ENCODE data around the gene GIPR.
A peak's percentile ranks its signal among the peaks of the same experiment; 100 is the strongest.

The GIPR gene

GRCh38 chr19:45692187-45693105 lies 24.4 kb downstream of the GIPR start, which contains the start of gene QPCTL:
QPCTL (plus strand) TSS chr19:45692666; CDS start chr19:45692704, 38 bp downstream.
- Mint-ChIP-seq H3K9me3 (no peaks in the 10 kb centered on the region), H3K27ac (peak within 1 kb of the TSS; percentile 98), H3K4me1 (peaks cover 23% of the 10 kb centered on the region), H3K27me3 (ENCODE audit: low read depth, poor library complexity) (peaks cover 3% of the 10 kb centered on the region), H3K36me3 (ENCODE audit: low read depth) (peaks cover 36% of the 10 kb centered on the region), H3K4me3 (peak within 1 kb of the TSS; percentile 95)
- DNase-seq: peak; percentile 93
- TF ChIP-seq CTCF (IDR thresholded peaks at IDR 0.05): no peak

- no peaks in the 10 kb centered on the region for H3K9me3 Mint-ChIP-seq
- H3K36me3 Mint-ChIP-seq (ENCODE audit: low read depth): peaks cover 37% of the 10 kb centered on the region
- peaks cover 23% of the 10 kb centered on the region for H3K4me1 Mint-ChIP-seq
- DNase-seq: peak; percentile 88
- peak; percentile 91 for TF ChIP-seq CTCF (IDR thresholded peaks at IDR 0.05)
- peak overlapping the region; percentile 85 for H3K27ac Mint-ChIP-seq
- H3K4me3 Mint-ChIP-seq: peak overlapping the region; percentile 95
- peaks cover 3% of the 10 kb centered on the region for H3K27me3 Mint-ChIP-seq (ENCODE audit: low read depth, poor library complexity)
These were observed 25.2 kb downstream of the GIPR start for GRCh38 chr19:45693106-45693788.

GRCh38 chr19:45701676-45702075 lies 33.7 kb downstream of the GIPR start:
- peaks cover 1% of the 10 kb centered on the region for H3K4me1 Mint-ChIP-seq
- no peak overlapping the region for H3K4me3 Mint-ChIP-seq
- H3K27me3 Mint-ChIP-seq (ENCODE audit: low read depth, poor library complexity): peaks cover 5% of the 10 kb centered on the region
- H3K36me3 Mint-ChIP-seq (ENCODE audit: low read depth): peaks cover 30% of the 10 kb centered on the region
- no peak overlapping the region for H3K27ac Mint-ChIP-seq
- no peaks in the 10 kb centered on the region for H3K9me3 Mint-ChIP-seq
- no peak for DNase-seq
- TF ChIP-seq CTCF (IDR thresholded peaks at IDR 0.05): no peak

- H3K4me3 Mint-ChIP-seq: no peak overlapping the region
- no peak overlapping the region for H3K27ac Mint-ChIP-seq
- no peak for DNase-seq
- peaks cover 36% of the 10 kb centered on the region for H3K36me3 Mint-ChIP-seq (ENCODE audit: low read depth)
- H3K9me3 Mint-ChIP-seq: no peaks in the 10 kb centered on the region
- no peak for TF ChIP-seq CTCF (IDR thresholded peaks at IDR 0.05)
- H3K27me3 Mint-ChIP-seq (ENCODE audit: low read depth, poor library complexity): peaks cover 4% of the 10 kb centered on the region
- peaks cover 16% of the 10 kb centered on the region for H3K4me1 Mint-ChIP-seq
These were observed 37.1 kb downstream of the GIPR start for GRCh38 chr19:45705115-45705514.

GRCh38 chr19:45705710-45706415 lies 37.8 kb downstream of the GIPR start:
- no peak for TF ChIP-seq CTCF (IDR thresholded peaks at IDR 0.05)

More at GRCh38 chr19:45705710-45706415, 37.8 kb downstream of the GIPR start:
- H3K9me3 Mint-ChIP-seq: no peaks in the 10 kb centered on the region
- peaks cover 43% of the 10 kb centered on the region for H3K36me3 Mint-ChIP-seq (ENCODE audit: low read depth)
- no peak overlapping the region for H3K4me3 Mint-ChIP-seq
- DNase-seq: no peak
- peaks cover 4% of the 10 kb centered on the region for H3K27me3 Mint-ChIP-seq (ENCODE audit: low read depth, poor library complexity)
- H3K4me1 Mint-ChIP-seq: peaks cover 23% of the 10 kb centered on the region
- H3K27ac Mint-ChIP-seq: no peak overlapping the region
